Activated gamma-delta T cell (primary cell): ENCODE measurements around the gene PIK3CD.
"Not testable (repeated sequence)": the region's sequence is repeated elsewhere in the genome, so short reads cannot be mapped to it uniquely, and the experiment has no call there.

Source experiments
- DNase-seq: peaks from one replicate; lab custom pipeline; 2025; lab: John Stamatoyannopoulos, UW

The PIK3CD gene

GRCh38 chr1:9654834-9655723 is 3.5 kb downstream of the PIK3CD start:
- DNase-seq = no peak

DNA sequence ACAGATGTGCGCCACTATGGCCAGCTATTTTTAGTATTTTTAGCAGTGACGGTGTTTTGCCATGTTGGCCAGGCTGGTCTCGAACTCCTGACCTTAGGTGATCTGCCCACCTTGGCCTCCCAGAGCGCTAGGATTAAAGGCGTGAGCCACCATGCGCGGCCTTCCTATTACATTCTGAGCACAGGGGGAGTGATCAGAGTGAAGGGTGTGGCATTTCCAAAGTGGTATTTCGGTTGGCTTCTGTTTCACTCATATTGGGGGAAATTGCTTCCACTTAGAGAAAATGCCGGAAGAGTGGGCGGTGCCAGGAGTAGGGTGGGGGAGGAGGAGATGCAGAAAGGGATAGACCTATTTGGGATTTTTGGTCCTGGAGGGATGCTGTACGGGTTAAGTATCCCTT is 4.3 kb downstream of the PIK3CD start:
- no peak for DNase-seq

DNA sequence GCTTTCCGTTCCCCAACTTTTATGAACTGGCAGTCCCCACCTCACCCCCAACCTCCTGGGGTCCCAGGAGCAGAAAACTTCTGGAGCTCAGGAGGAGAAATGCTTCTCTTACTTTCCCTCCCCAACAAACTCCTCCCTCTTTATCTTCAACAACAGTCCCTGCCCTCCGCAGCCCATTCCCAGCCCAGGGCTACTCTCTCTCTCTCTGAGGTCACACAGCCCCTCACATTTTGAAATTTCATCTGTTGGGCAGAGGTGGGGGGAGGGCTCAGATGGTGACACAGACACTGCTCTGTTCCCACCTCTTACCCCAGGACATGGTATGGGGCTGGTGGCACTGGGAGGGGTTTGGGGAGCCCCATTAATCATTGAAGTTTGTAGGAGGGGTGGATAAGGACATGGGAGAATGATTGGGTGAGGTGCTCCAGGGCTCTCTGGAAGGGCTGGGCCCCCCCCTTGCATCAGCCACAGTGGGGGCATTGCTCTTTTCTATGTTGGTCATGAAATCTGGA is 6.0 kb downstream of the PIK3CD start:
- no peak for DNase-seq

DNA sequence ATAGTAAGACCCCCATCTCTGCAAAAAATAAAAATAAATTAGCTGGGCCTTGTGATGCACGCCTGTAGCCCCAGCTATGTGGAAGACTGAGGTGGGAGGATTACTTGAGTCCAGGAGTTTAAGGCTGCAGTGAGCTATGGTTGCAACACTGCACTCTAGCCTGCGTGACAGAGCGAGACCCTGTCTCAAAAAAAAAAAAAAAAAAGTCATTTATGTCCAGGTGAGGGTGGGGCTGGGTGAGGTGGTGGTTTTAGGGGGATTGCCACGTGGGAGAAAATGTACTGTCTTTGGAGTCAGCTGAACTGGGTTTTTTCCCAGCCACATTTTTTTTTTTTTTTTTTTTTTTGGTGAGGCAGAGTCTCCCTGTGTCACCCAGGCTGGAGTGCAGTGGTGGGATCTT is 6.7 kb downstream of the PIK3CD start:
- DNase-seq = no peak

DNA sequence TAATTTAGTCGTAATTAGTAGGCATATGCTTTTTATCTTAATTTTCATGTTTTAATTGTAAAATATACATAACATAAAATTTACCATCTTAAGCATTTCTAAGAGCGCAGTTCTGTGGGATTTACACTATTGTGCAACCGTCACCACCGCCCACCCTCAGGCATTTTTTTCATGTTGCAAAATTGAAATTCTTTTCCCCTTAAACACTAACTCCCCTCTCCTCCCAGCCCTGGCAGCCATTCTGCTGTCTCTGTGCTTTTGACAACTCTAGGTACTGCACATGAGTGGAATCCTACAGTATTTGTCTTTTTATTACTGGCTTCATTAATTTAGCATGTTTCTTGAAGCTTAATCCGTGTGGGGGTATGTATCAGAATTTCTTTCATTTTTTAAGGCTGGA is 7.8 kb downstream of the PIK3CD start:
- no peak for DNase-seq

- no peak for DNase-seq
Observed at GRCh38 chr1:9663257-9663656, 11.7 kb downstream of the PIK3CD start.

GRCh38 chr1:9665193-9665592 is 13.7 kb downstream of the PIK3CD start:
- DNase-seq = no peak

GRCh38 chr1:9668080-9668479 is 16.5 kb downstream of the PIK3CD start:
- DNase-seq = no peak

DNA sequence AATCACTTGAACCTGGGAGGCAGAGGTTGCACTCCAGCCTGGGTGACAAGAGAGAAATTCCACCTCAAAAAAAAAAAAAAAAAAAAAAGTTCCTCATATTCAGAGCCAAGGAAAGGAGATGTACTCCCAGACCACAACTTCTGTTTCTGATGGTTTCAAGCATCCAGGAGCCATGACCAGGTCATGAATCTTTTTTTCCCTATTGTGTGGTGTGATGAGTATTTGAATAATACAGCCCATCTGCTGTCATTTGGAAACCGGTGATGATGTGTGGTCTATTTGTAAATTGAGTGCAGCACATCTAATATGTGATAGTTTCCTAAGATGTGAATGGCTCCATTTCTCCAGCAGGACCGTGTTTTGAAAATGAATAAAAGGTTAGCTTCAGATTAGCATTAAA is 18.6 kb downstream of the PIK3CD start:
- no peak for DNase-seq

GRCh38 chr1:9671377-9672140 is 20.0 kb downstream of the PIK3CD start:
- no peak for DNase-seq

GRCh38 chr1:9672444-9672843 is 20.9 kb downstream of the PIK3CD start:
- no peak for DNase-seq

GRCh38 chr1:9675393-9675792 is 23.9 kb downstream of the PIK3CD start:
- no peak for DNase-seq

DNA sequence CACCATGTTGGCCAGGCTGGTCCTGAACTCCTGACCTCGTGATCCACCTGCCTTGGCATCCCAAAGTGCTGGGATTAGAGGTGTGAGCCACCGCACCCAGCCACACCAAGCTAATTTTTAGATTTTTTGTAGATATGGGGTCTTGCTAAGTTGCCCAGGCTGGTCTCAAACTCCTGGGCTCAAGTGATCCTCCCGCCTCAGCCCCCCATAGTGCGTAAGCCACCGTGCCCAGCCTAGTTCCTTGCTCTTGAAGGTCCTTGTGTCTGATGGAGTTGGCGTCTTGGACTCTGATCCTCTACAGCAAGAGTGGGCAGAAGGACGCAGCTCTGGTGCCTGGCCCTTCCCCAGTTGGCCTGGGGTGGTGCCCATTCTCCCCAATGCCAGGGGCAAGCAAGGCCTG is 24.6 kb downstream of the PIK3CD start:
- DNase-seq = not testable (repeated sequence)

- DNase-seq = no peak
Observed at GRCh38 chr1:9676815-9677393, 25.4 kb downstream of the PIK3CD start.

- DNase-seq = no peak
Observed at GRCh38 chr1:9680091-9680490, 28.6 kb downstream of the PIK3CD start.

- DNase-seq = no peak
Observed at GRCh38 chr1:9680828-9681227, 29.3 kb downstream of the PIK3CD start.

DNA sequence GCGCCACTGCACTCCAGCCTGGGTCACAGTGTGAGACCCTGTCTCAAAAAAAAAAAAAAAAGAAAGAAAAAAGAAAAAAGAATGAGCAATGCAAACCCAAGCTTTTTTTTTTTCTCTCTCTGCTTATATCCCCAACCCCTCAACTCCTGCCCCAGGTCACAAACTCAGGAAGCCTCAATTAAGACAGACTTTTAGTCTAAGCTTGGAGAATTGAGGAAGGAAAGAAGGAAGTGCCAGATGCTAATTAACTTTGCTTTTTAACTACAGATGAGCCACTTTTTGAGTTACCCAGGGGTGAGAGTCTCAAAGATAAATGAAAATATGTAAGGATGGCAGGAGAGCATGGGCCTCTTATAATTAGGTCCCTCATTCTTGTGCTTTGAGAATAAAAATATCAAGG is 33.3 kb downstream of the PIK3CD start:
- DNase-seq = no peak

GRCh38 chr1:9687120-9687873 is 35.8 kb downstream of the PIK3CD start:
- peak; percentile 70 for DNase-seq

GRCh38 chr1:9687874-9688582 is 36.5 kb downstream of the PIK3CD start:
- no peak for DNase-seq

DNA sequence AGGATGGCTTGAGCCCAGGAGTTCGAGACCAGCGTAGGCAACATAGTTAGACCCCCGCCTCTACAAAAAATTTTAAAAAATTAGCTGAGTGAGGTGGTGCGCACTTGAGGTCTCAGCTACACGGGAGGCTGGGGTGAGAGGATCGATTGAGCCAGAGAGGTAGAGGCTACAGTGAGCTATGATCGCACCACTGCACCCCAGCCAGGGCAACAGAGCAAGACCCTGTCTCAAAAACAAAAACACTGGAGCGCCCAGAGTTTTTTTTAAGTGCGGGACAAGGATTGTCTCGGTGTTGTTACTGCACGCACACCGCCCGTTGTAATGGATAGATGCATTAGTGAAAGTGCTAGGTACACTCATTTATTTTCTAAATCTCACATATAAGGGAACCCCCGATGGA is 37.1 kb downstream of the PIK3CD start:
- DNase-seq = no peak

DNA sequence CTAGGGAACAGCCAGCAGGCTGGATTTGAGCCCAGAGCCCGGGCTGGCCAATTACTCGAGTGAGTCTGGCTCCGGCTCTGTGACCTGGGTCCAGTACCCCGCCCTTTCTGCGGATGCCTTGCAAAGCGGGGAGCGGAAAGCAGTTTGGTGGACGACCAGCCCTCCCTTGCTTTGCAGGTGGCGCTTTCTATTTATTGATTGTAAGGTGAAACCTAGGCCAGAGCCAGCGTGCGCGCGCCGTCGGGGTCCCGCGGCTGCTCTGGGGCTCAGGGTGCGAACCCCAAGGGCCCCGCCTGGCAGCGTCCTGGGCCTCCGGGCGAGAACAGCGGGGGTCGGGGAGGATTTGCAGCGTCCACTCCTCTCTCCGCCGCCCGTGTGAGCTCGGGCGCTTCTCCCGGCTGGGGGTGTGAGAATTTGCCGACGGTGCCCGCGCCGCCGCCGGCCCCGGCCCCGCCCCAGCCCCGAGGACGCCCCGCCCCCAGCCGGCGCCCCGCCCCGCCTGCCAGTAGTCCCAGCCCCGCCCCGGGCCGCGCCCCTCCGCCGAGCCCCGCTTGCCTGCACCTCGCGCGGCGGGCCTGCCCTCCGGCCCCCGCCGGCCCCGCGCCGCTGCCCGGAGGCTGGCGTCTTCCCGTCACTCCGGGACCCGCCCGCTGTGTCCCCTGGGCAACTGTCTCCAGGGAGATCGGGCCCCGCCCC is 37.6 kb downstream of the PIK3CD start:
- DNase-seq = peak; percentile 80
